HCT116 (cell line): ENCODE data around the gene C10orf105.

Experiments used
- CBX3 ChIP-seq: IDR thresholded peaks from 2 replicates; pipeline ENCODE4 v1.6.1; 2012; ENCODE audit warnings: low read depth
- EZH2 ChIP-seq: fragments of 200-600 bp; sonication (generic); IDR thresholded peaks from 2 replicates; pipeline ENCODE4 v1.6.1; 2017; ENCODE audit warnings: antibody characterized with exemption, mixed run types
- JUND ChIP-seq: IDR thresholded peaks from 2 replicates; pipeline ENCODE4 v1.6.1; 2012
- POLR2A ChIP-seq: IDR thresholded peaks from 2 replicates; pipeline ENCODE4 v1.7.0; 2011; ENCODE audit warnings: borderline replicate concordance; ENCODE audit not compliant: insufficient read depth, insufficient read length; ENCODE audit errors: extremely low read depth
- POLR2AphosphoS5 ChIP-seq: IDR thresholded peaks from 2 replicates; pipeline ENCODE4 v1.6.1; 2011; ENCODE audit warnings: mild to moderate bottlenecking, low read depth, low read length, moderate library complexity
- RAD21 ChIP-seq: IDR thresholded peaks from 2 replicates; pipeline ENCODE4 v1.6.1; 2012; ENCODE audit warnings: low read depth, mild to moderate bottlenecking
- YY1 ChIP-seq: IDR thresholded peaks from 2 replicates; pipeline ENCODE4 v1.6.1; 2011; ENCODE audit warnings: low read length, low read depth, moderate library complexity, mild to moderate bottlenecking; ENCODE audit not compliant: insufficient replicate concordance; ENCODE audit errors: extremely low read depth
- TF ChIP-seq, protein P1 (sequence below), 3 experiments: fragments of 200-600 bp in 1 of 3; sonication (generic) in 1 of 3; IDR thresholded peaks in 2 of 3; conservative IDR thresholded peaks in 1 of 3; 2 replicates each; pipeline ENCODE4 v1.5.1; 2012 to 2017; ENCODE audit warnings: low read depth in 2 of 3, low read length in 2 of 3, antibody characterized with exemption in 1 of 3, borderline replicate concordance in 1 of 3, control low read depth in 1 of 3, mild to moderate bottlenecking in 1 of 3, mixed read lengths in 1 of 3, mixed run types in 1 of 3, moderate library complexity in 1 of 3; ENCODE audit not compliant: insufficient read depth in 1 of 3
- TF ChIP-seq, protein P2 (sequence below): IDR thresholded peaks from 2 replicates; pipeline ENCODE4 v1.6.1; 2012; ENCODE audit warnings: low read depth
- TF ChIP-seq, protein P3 (sequence below): IDR thresholded peaks from 2 replicates; pipeline ENCODE4 v1.6.1; 2012

DNA sequence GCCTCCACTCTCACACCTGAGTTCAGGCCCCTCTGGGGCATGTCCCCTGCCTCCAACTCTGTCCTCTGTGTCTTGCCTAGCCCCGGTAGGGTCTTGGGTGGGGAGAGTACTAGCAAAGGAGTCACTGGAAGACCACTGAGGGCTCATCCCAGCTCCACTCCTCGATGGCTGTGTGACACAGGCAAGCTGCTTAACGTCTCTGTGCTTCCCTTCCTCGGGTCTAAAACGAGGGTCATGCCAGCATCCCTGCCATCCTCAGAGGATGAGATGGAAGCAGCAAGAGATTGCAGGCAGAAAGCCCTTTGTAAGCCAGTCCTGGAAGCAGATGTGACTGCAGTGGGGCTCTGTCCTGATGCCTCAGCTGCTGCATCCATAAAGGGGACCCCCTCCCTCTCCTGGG lies 15.2 kb upstream of the C10orf105 start:
- no peak for TF ChIP-seq YY1
- TF ChIP-seq, protein P1, sequence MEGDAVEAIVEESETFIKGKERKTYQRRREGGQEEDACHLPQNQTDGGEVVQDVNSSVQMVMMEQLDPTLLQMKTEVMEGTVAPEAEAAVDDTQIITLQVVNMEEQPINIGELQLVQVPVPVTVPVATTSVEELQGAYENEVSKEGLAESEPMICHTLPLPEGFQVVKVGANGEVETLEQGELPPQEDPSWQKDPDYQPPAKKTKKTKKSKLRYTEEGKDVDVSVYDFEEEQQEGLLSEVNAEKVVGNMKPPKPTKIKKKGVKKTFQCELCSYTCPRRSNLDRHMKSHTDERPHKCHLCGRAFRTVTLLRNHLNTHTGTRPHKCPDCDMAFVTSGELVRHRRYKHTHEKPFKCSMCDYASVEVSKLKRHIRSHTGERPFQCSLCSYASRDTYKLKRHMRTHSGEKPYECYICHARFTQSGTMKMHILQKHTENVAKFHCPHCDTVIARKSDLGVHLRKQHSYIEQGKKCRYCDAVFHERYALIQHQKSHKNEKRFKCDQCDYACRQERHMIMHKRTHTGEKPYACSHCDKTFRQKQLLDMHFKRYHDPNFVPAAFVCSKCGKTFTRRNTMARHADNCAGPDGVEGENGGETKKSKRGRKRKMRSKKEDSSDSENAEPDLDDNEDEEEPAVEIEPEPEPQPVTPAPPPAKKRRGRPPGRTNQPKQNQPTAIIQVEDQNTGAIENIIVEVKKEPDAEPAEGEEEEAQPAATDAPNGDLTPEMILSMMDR (IDR thresholded peaks at IDR 0.05 in 2 of 3, conservative IDR thresholded peaks at IDR 0.05 in 1 of 3; ENCODE audit: borderline replicate concordance in 1 of 3, insufficient read depth in 1 of 3, low read depth in 2 of 3, low read length in 2 of 3), result no peak
- TF ChIP-seq RAD21, result no peak
- no peak for TF ChIP-seq CBX3
- no peak for TF ChIP-seq POLR2AphosphoS5
- TF ChIP-seq, protein P2, sequence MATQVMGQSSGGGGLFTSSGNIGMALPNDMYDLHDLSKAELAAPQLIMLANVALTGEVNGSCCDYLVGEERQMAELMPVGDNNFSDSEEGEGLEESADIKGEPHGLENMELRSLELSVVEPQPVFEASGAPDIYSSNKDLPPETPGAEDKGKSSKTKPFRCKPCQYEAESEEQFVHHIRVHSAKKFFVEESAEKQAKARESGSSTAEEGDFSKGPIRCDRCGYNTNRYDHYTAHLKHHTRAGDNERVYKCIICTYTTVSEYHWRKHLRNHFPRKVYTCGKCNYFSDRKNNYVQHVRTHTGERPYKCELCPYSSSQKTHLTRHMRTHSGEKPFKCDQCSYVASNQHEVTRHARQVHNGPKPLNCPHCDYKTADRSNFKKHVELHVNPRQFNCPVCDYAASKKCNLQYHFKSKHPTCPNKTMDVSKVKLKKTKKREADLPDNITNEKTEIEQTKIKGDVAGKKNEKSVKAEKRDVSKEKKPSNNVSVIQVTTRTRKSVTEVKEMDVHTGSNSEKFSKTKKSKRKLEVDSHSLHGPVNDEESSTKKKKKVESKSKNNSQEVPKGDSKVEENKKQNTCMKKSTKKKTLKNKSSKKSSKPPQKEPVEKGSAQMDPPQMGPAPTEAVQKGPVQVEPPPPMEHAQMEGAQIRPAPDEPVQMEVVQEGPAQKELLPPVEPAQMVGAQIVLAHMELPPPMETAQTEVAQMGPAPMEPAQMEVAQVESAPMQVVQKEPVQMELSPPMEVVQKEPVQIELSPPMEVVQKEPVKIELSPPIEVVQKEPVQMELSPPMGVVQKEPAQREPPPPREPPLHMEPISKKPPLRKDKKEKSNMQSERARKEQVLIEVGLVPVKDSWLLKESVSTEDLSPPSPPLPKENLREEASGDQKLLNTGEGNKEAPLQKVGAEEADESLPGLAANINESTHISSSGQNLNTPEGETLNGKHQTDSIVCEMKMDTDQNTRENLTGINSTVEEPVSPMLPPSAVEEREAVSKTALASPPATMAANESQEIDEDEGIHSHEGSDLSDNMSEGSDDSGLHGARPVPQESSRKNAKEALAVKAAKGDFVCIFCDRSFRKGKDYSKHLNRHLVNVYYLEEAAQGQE, result no peak
- no peak for TF ChIP-seq POLR2A
- TF ChIP-seq JUND, result no peak
- no peak for TF ChIP-seq EZH2
- TF ChIP-seq, protein P3, sequence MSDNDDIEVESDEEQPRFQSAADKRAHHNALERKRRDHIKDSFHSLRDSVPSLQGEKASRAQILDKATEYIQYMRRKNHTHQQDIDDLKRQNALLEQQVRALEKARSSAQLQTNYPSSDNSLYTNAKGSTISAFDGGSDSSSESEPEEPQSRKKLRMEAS, result no peak
